Measurements from ENCODE around the gene ASS1.

ASS1 gene

GRCh38 chr9:130470950-130471349 lies 26.2 kb downstream of the ASS1 start:
- Histone ChIP-seq H3K27ac (ENCODE audit: poor library complexity, severe bottlenecking) (no peak overlapping the region), H3K4me3 (ENCODE audit: severe bottlenecking) (no peak overlapping the region), H3K9me3 (ENCODE audit: severe bottlenecking) (no peaks in the 10 kb centered on the region), H3K36me3 (ENCODE audit: low read depth) (no peaks in the 10 kb centered on the region), H3K4me1 (ENCODE audit: insufficient read depth, poor library complexity, severe bottlenecking) (no peaks in the 10 kb centered on the region), H3K27me3 (ENCODE audit: insufficient read depth, poor library complexity, severe bottlenecking) (no peaks in the 10 kb centered on the region)
- no peak for ATAC-seq (ENCODE audit: low read depth)
- no peak for DNase-seq (ENCODE audit: low spot score)
- no peak for TF ChIP-seq CTCF (IDR thresholded peaks at IDR 0.05; ENCODE audit: poor library complexity, severe bottlenecking)

GRCh38 chr9:130471411-130472183 lies 26.8 kb downstream of the ASS1 start:
- Histone ChIP-seq H3K9me3 (ENCODE audit: severe bottlenecking) (no peaks in the 10 kb centered on the region), H3K27me3 (ENCODE audit: insufficient read depth, poor library complexity, severe bottlenecking) (no peaks in the 10 kb centered on the region), H3K4me1 (ENCODE audit: insufficient read depth, poor library complexity, severe bottlenecking) (no peaks in the 10 kb centered on the region), H3K36me3 (ENCODE audit: low read depth) (no peaks in the 10 kb centered on the region), H3K27ac (ENCODE audit: poor library complexity, severe bottlenecking) (no peak overlapping the region), H3K4me3 (ENCODE audit: severe bottlenecking) (no peak overlapping the region)
- no peak for TF ChIP-seq CTCF (IDR thresholded peaks at IDR 0.05; ENCODE audit: poor library complexity, severe bottlenecking)
- ATAC-seq (ENCODE audit: low read depth) (no peak), DNase-seq (ENCODE audit: low spot score) (no peak)

- Histone ChIP-seq H3K36me3 (ENCODE audit: low read depth) (no peaks in the 10 kb centered on the region), H3K27ac (ENCODE audit: poor library complexity, severe bottlenecking) (no peak overlapping the region), H3K4me1 (ENCODE audit: insufficient read depth, poor library complexity, severe bottlenecking) (no peaks in the 10 kb centered on the region), H3K9me3 (ENCODE audit: severe bottlenecking) (no peaks in the 10 kb centered on the region), H3K4me3 (ENCODE audit: severe bottlenecking) (no peak overlapping the region), H3K27me3 (ENCODE audit: insufficient read depth, poor library complexity, severe bottlenecking) (no peaks in the 10 kb centered on the region)
- no peak for DNase-seq (ENCODE audit: low spot score)
- ATAC-seq (ENCODE audit: low read depth): no peak
- no peak for TF ChIP-seq CTCF (IDR thresholded peaks at IDR 0.05; ENCODE audit: poor library complexity, severe bottlenecking)
These were observed 27.5 kb downstream of the ASS1 start for GRCh38 chr9:130472184-130472705.

GRCh38 chr9:130473009-130473408 lies 28.2 kb downstream of the ASS1 start:
- no peak for ATAC-seq (ENCODE audit: low read depth)

More at GRCh38 chr9:130473009-130473408, 28.2 kb downstream of the ASS1 start:
- no peak for DNase-seq (ENCODE audit: low spot score)
- no peaks in the 10 kb centered on the region for H3K36me3 ChIP-seq (ENCODE audit: low read depth)
- no peak for TF ChIP-seq CTCF (IDR thresholded peaks at IDR 0.05; ENCODE audit: poor library complexity, severe bottlenecking)
- no peak overlapping the region for H3K4me3 ChIP-seq (ENCODE audit: severe bottlenecking)
- no peaks in the 10 kb centered on the region for H3K27me3 ChIP-seq (ENCODE audit: insufficient read depth, poor library complexity, severe bottlenecking)
- no peaks in the 10 kb centered on the region for H3K9me3 ChIP-seq (ENCODE audit: severe bottlenecking)
- H3K4me1 ChIP-seq (ENCODE audit: insufficient read depth, poor library complexity, severe bottlenecking): no peaks in the 10 kb centered on the region
- no peak overlapping the region for H3K27ac ChIP-seq (ENCODE audit: poor library complexity, severe bottlenecking)

All from RWPE2 (cell line).